Keratinocyte (primary cell): ENCODE results near the gene MAP3K9. TPM values are rescaled to one million over a fixed set of nuclear protein-coding genes. Genes with fewer than 3 reads are reported as not detected.

ENCODE experiments used
- DNase-seq: peaks from one replicate; pipeline ENCODE4 v3.0.0-alpha.2; 2011; ENCODE audit warnings: low read depth, missing footprints, low spot score
- FAIRE-seq: peaks from 2 replicates; lab custom pipeline; 2011; peaks lifted over from hg19 to GRCh38; lab: Jason Lieb, UNC
- H2AFZ ChIP-seq: 2 replicates; pipeline ENCODE4 v1.6.0; 2012; ENCODE audit warnings: low read length, control low read depth, inconsistent platforms; ENCODE audit not compliant: control insufficient read depth
- H3K27ac ChIP-seq: 2 replicates; pipeline ENCODE4 v1.5.1; 2011; ENCODE audit warnings: low read length; ENCODE audit not compliant: control insufficient read depth, insufficient read depth
- H3K27me3 ChIP-seq: 3 replicates; pipeline ENCODE4 v1.6.0; 2011; ENCODE audit warnings: low read length; ENCODE audit not compliant: control insufficient read depth, insufficient read depth; ENCODE audit errors: extremely low read depth
- H3K36me3 ChIP-seq, 2 experiments: 2 replicates in 1 of 2; 3 replicates in 1 of 2; pipeline ENCODE4 v1.5.1; 2011; ENCODE audit warnings: low read length in 2 of 2, mild to moderate bottlenecking in 1 of 2; ENCODE audit not compliant: control insufficient read depth in 2 of 2, insufficient read depth in 2 of 2; ENCODE audit errors: extremely low read depth in 1 of 2
- H3K4me1 ChIP-seq: 3 replicates; pipeline ENCODE4 v1.5.1; 2011; ENCODE audit warnings: low read length; ENCODE audit not compliant: control insufficient read depth, insufficient read depth; ENCODE audit errors: extremely low read depth
- H3K4me2 ChIP-seq: 3 replicates; pipeline ENCODE4 v1.6.0; 2011; ENCODE audit warnings: low read depth, low read length; ENCODE audit not compliant: control insufficient read depth, insufficient read depth; ENCODE audit errors: extremely low read depth
- H3K4me3 ChIP-seq, 3 experiments: fragments of 200-600 bp in 1 of 3; sonication (generic) in 1 of 3; 2 replicates in 2 of 3; 3 replicates in 1 of 3; pipeline ENCODE4 v1.5.1; 2011 to 2016; ENCODE audit warnings: low read length in 3 of 3, mild to moderate bottlenecking in 3 of 3, control low read depth in 2 of 3, inconsistent platforms in 1 of 3, low read depth in 1 of 3, mixed read lengths in 1 of 3, mixed run types in 1 of 3, moderate library complexity in 1 of 3; ENCODE audit not compliant: control insufficient read depth in 2 of 3, insufficient read depth in 2 of 3; ENCODE audit errors: extremely low read depth in 1 of 3
- H3K79me2 ChIP-seq: 2 replicates; pipeline ENCODE4 v1.6.0; 2012; ENCODE audit warnings: low read length; ENCODE audit not compliant: control insufficient read depth, insufficient read depth
- H3K9ac ChIP-seq: 3 replicates; pipeline ENCODE4 v1.6.0; 2011; ENCODE audit warnings: low read length; ENCODE audit not compliant: control insufficient read depth, insufficient read depth; ENCODE audit errors: extremely low read depth
- H3K9me1 ChIP-seq: 3 replicates; pipeline ENCODE4 v1.6.0; 2011; ENCODE audit warnings: low read length; ENCODE audit not compliant: control insufficient read depth, insufficient read depth; ENCODE audit errors: extremely low read depth
- H3K9me3 ChIP-seq: 2 replicates; pipeline ENCODE4 v1.5.1; 2012; ENCODE audit warnings: low read depth, low read length; ENCODE audit not compliant: control insufficient read depth
- H4K20me1 ChIP-seq: 3 replicates; pipeline ENCODE4 v1.6.0; 2011; ENCODE audit warnings: low read length; ENCODE audit not compliant: control insufficient read depth, insufficient read depth; ENCODE audit errors: extremely low read depth
- CTCF ChIP-seq, 3 experiments: IDR thresholded peaks in 1 of 3; conservative IDR thresholded peaks in 1 of 3; optimal IDR thresholded peaks in 1 of 3; 2 replicates in 2 of 3; 3 replicates in 1 of 3; pipeline versions ENCODE3 to v1.5.1; 2011; ENCODE audit warnings: low read length in 3 of 3, mild to moderate bottlenecking in 3 of 3, moderate library complexity in 2 of 3, control low read depth in 1 of 3, inconsistent platforms in 1 of 3; ENCODE audit not compliant: insufficient read depth in 2 of 3; ENCODE audit errors: extremely low read depth in 1 of 3
- EZH2 ChIP-seq: IDR thresholded peaks from one replicate; pipeline ENCODE4 v1.6.1; 2012; ENCODE audit warnings: inconsistent platforms, mild to moderate bottlenecking, low read length, moderate library complexity
- dilution Hi-C: fragments of 300-500 bp; cut with MboI; formaldehyde crosslinking; loops from one replicate; pipeline ENCODE4 v1.7.0; 2020; ENCODE audit warnings: low sequenced_read_pairs; ENCODE audit not compliant: extremely low pct_ligation_motif_present
- polyA plus RNA-seq, 5 experiments: library from polyadenylated mRNA; depleted of rRNA in 3 of 5; stranded (reverse) in 3 of 5; stranded (forward) in 1 of 5; unstranded in 1 of 5; fragments of >200 nt; gene quantifications; 1 replicate in 1 of 5; 2 replicates in 3 of 5; 3 replicates in 1 of 5; pipeline versions ENCODE4 v1.2.1 to v1.2.3, GENCODE V29; 2011 to 2012; ENCODE audit warnings: missing spikeins in 2 of 5, low read depth in 1 of 5, low replicate concordance in 1 of 5

Gene MAP3K9
- polyA plus RNA-seq, 1 donor (not counting 4 experiments of a cell fraction or from before 2014, with no cell fraction given) = 7.2 TPM

- dilution Hi-C loops = no loop called here
- no peak overlapping the region for H3K4me2 ChIP-seq
- no peak overlapping the region for H2AFZ ChIP-seq
- peaks cover 57% of the 10 kb centered on the region for H3K79me2 ChIP-seq
- H3K9me1 ChIP-seq = no peaks in the 10 kb centered on the region
- no peaks in the 10 kb centered on the region for H3K9me3 ChIP-seq
- no peak for FAIRE-seq
- no peak overlapping the region for H3K27ac ChIP-seq
- no peaks in the 10 kb centered on the region for H4K20me1 ChIP-seq
- TF ChIP-seq CTCF (optimal IDR thresholded peaks at IDR 0.05 in 1 of 3, IDR thresholded peaks at IDR 0.05 in 1 of 3, conservative IDR thresholded peaks at IDR 0.05 in 1 of 3; ENCODE audit: extremely low read depth in 1 of 3, insufficient read depth in 2 of 3, low read length in 3 of 3) (no peak), EZH2 (no peak)
- no peaks in the 10 kb centered on the region for H3K27me3 ChIP-seq
- H3K9ac ChIP-seq = no peak overlapping the region
- peaks cover 2 to 10% of the 10 kb centered on the region in 2 experiments for H3K36me3 ChIP-seq
- DNase-seq = no peak
- no peak overlapping the region for H3K4me3 ChIP-seq
- H3K4me1 ChIP-seq = peaks cover 53% of the 10 kb centered on the region
Measured at GRCh38 chr14:70780396-70781075, 28.8 kb downstream of the MAP3K9 start.

- Histone ChIP-seq H3K36me3 (peaks cover 2 to 11% of the 10 kb centered on the region in 2 experiments), H3K4me3 (no peak overlapping the region), H3K79me2 (peaks cover 60% of the 10 kb centered on the region), H3K27ac (no peak overlapping the region), H3K9ac (no peak overlapping the region), H3K9me3 (no peaks in the 10 kb centered on the region), H3K4me2 (no peak overlapping the region), H3K4me1 (peaks cover 44% of the 10 kb centered on the region), H4K20me1 (no peaks in the 10 kb centered on the region), H3K9me1 (no peaks in the 10 kb centered on the region), H3K27me3 (no peaks in the 10 kb centered on the region), H2AFZ (no peak overlapping the region)
- no peak for FAIRE-seq
- TF ChIP-seq CTCF (optimal IDR thresholded peaks at IDR 0.05 in 1 of 3, IDR thresholded peaks at IDR 0.05 in 1 of 3, conservative IDR thresholded peaks at IDR 0.05 in 1 of 3; ENCODE audit: extremely low read depth in 1 of 3, insufficient read depth in 2 of 3, low read length in 3 of 3) = no peak
- no peak for TF ChIP-seq EZH2
- DNase-seq = no peak
- dilution Hi-C loops = no loop called here
Measured at GRCh38 chr14:70779667-70780066, 29.6 kb downstream of the MAP3K9 start.
